Kidney epithelial cell (primary cell): Measurements from ENCODE around the gene BTN2A1. TPM values are rescaled to one million over a fixed set of nuclear protein-coding genes. Genes with fewer than 3 reads are reported as not detected.

Experiments used
- DNase-seq: peaks from one replicate; pipeline ENCODE4 v3.0.0-alpha.2; 2010; ENCODE audit warnings: low read depth
- H3K27me3 ChIP-seq: 2 replicates; pipeline ENCODE4 v1.6.0; 2011; ENCODE audit warnings: low read length; ENCODE audit not compliant: control insufficient read depth, insufficient read depth
- H3K36me3 ChIP-seq: 2 replicates; pipeline ENCODE4 v1.5.1; 2011; ENCODE audit warnings: low read length; ENCODE audit not compliant: control insufficient read depth, insufficient read depth
- H3K4me3 ChIP-seq: 2 replicates; pipeline ENCODE4 v1.5.1; 2011; ENCODE audit warnings: low read depth, mild to moderate bottlenecking, control low read depth, low read length
- CTCF ChIP-seq: IDR thresholded peaks from 2 replicates; pipeline ENCODE4 v1.5.1; 2011; ENCODE audit warnings: mild to moderate bottlenecking, moderate library complexity, low read length, control low read depth, inconsistent platforms; ENCODE audit not compliant: insufficient read depth, poor library complexity, severe bottlenecking
- total RNA-seq: library from RNA; depleted of rRNA; stranded (reverse); fragments of >200 nt; gene quantifications from 2 replicates; pipeline ENCODE4 v1.2.3, GENCODE V29; 2015

The BTN2A1 gene
- total RNA-seq, result 11.8 and 17.5 TPM in 2 replicates

GRCh38 chr6:26457806-26458688 lies at the start of gene BTN2A1:
Gene BTN2A1, plus strand, starts transcription at chr6:26457955. Its CDS starts 682 bp downstream, at chr6:26458637.
- Histone ChIP-seq H3K27me3 (no peaks in the 10 kb centered on the region), H3K4me3 (peak within 1 kb of the TSS; percentile 82), H3K36me3 (peaks cover 1% of the 10 kb centered on the region)
- peak; percentile 81 for DNase-seq
- TF ChIP-seq CTCF, result peak; percentile 12

- no peak for DNase-seq
- H3K36me3 ChIP-seq, result no peaks in the 10 kb centered on the region
- no peak for TF ChIP-seq CTCF
- H3K4me3 ChIP-seq, result no peak overlapping the region
- H3K27me3 ChIP-seq, result no peaks in the 10 kb centered on the region
Observed at GRCh38 chr6:26408828-26409730, 48.7 kb upstream of the BTN2A1 start.

GRCh38 chr6:26411751-26412150 lies 46.0 kb upstream of the BTN2A1 start:
- TF ChIP-seq CTCF, result no peak
- no peaks in the 10 kb centered on the region for H3K36me3 ChIP-seq
- DNase-seq, result no peak
- H3K4me3 ChIP-seq, result no peak overlapping the region
- no peaks in the 10 kb centered on the region for H3K27me3 ChIP-seq

GRCh38 chr6:26412228-26412627 lies 45.5 kb upstream of the BTN2A1 start:
- H3K4me3 ChIP-seq, result no peak overlapping the region
- H3K36me3 ChIP-seq, result no peaks in the 10 kb centered on the region
- TF ChIP-seq CTCF, result no peak
- no peak for DNase-seq
- no peaks in the 10 kb centered on the region for H3K27me3 ChIP-seq

GRCh38 chr6:26412954-26413353 lies 44.8 kb upstream of the BTN2A1 start:
- Histone ChIP-seq H3K36me3 (no peaks in the 10 kb centered on the region), H3K4me3 (no peak overlapping the region), H3K27me3 (no peaks in the 10 kb centered on the region)
- DNase-seq, result no peak
- no peak for TF ChIP-seq CTCF
